ENCODE measurements around the gene NMT1. TPM values are rescaled to one million over a fixed set of nuclear protein-coding genes. Genes with fewer than 3 reads are reported as not detected.

Gene NMT1
- total and polyA plus RNA-seq, 2 experiments from 2014 or later, result 95.6 to 298 TPM

DNA sequence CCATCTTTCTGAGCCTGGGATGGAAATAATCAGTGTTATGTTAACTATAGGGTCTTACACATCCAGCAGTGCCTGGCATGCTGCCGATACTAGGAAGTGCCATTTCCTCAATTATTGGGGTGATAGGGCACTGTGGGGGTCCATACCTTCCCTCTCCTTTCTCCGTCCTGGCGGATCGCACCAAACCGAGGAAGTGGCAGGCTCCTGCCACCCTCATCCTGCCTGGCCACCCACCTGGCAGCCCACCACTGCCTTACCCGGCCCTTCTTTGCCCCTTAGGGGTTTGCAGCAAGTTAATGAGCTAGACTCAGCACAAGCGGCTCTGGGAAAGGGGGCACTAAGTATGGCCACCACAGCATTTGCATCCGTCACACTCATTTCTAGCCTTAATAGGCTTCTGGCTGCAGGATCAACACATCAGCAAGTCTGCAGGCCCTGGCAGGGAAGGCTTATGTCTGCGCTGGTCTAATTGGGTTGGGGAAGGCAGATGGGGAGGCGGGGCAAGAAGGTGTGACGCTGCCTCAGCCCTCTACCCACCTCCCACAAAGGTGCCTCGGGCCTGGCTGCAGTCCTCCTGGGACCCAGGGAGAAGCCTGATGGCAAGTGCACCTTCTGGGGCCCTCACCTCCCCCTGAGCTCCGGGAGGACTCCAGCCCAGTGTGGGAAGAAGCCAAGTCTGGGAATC is 38.3 kb upstream of the NMT1 start:
- Mint-ChIP-seq H3K27me3 (ENCODE audit: insufficient read depth, low read depth, poor library complexity) (peaks cover 55% of the 10 kb centered on the region), H3K4me3 (no peak overlapping the region), H3K4me1 (peaks cover 31% of the 10 kb centered on the region), H3K36me3 (ENCODE audit: low read depth) (peaks cover 3% of the 10 kb centered on the region), H3K9me3 (no peaks in the 10 kb centered on the region; the same call in 2 of the 3 replicates), H3K27ac (no peak overlapping the region)
- Histone ChIP-seq H3K9me2 (ENCODE audit: insufficient read depth) (no peaks in the 10 kb centered on the region), H4K20me1 (replicated peaks; ENCODE audit: insufficient read depth) (no peaks in the 10 kb centered on the region; the same call in 1 of the 2 replicates), H3K27me3 (ENCODE audit: insufficient read depth) (peaks cover 41% of the 10 kb centered on the region), H3K4me1 (ENCODE audit: insufficient read depth) (peaks cover 20% of the 10 kb centered on the region), H3K4me2 (0 out of 2 replicates have a peak overlapping the region, but pooled peaks have one; percentile 90), H3K4me3 (no peak overlapping the region), H3K27ac (ENCODE audit: low read depth) (no peak overlapping the region), H3K79me2 (replicated peaks; ENCODE audit: insufficient read depth) (no peaks in the 10 kb centered on the region), H3K36me3 (ENCODE audit: insufficient read depth) (peaks cover 5% of the 10 kb centered on the region; the same call in 1 of the 2 replicates), H3F3A (replicated peaks; ENCODE audit: low read depth) (peaks cover 15% of the 10 kb centered on the region; the same call in 1 of the 2 replicates), H2AFZ (no peak overlapping the region)
- no peak for TF ChIP-seq NANOG (IDR thresholded peaks at IDR 0.05; ENCODE audit: borderline replicate concordance)
- no peak for TF ChIP-seq ZNF331 (CRISPR knock-in tag; IDR thresholded peaks at IDR 0.05; ENCODE audit: low read depth)
- TF ChIP-seq, protein P1, sequence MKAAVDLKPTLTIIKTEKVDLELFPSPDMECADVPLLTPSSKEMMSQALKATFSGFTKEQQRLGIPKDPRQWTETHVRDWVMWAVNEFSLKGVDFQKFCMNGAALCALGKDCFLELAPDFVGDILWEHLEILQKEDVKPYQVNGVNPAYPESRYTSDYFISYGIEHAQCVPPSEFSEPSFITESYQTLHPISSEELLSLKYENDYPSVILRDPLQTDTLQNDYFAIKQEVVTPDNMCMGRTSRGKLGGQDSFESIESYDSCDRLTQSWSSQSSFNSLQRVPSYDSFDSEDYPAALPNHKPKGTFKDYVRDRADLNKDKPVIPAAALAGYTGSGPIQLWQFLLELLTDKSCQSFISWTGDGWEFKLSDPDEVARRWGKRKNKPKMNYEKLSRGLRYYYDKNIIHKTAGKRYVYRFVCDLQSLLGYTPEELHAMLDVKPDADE (IDR thresholded peaks at IDR 0.05), result no peak
- TF ChIP-seq EZH2 (IDR thresholded peaks at IDR 0.05; ENCODE audit: low read depth, unreplicated experiment), result no peak
- TF ChIP-seq POLR2AphosphoS5 (IDR thresholded peaks at IDR 0.05; ENCODE audit: low read depth), result no peak
- TF ChIP-seq CREB1 (CRISPR knock-in tag; IDR thresholded peaks at IDR 0.05; ENCODE audit: low read depth), result no peak
- TF ChIP-seq, protein P2, sequence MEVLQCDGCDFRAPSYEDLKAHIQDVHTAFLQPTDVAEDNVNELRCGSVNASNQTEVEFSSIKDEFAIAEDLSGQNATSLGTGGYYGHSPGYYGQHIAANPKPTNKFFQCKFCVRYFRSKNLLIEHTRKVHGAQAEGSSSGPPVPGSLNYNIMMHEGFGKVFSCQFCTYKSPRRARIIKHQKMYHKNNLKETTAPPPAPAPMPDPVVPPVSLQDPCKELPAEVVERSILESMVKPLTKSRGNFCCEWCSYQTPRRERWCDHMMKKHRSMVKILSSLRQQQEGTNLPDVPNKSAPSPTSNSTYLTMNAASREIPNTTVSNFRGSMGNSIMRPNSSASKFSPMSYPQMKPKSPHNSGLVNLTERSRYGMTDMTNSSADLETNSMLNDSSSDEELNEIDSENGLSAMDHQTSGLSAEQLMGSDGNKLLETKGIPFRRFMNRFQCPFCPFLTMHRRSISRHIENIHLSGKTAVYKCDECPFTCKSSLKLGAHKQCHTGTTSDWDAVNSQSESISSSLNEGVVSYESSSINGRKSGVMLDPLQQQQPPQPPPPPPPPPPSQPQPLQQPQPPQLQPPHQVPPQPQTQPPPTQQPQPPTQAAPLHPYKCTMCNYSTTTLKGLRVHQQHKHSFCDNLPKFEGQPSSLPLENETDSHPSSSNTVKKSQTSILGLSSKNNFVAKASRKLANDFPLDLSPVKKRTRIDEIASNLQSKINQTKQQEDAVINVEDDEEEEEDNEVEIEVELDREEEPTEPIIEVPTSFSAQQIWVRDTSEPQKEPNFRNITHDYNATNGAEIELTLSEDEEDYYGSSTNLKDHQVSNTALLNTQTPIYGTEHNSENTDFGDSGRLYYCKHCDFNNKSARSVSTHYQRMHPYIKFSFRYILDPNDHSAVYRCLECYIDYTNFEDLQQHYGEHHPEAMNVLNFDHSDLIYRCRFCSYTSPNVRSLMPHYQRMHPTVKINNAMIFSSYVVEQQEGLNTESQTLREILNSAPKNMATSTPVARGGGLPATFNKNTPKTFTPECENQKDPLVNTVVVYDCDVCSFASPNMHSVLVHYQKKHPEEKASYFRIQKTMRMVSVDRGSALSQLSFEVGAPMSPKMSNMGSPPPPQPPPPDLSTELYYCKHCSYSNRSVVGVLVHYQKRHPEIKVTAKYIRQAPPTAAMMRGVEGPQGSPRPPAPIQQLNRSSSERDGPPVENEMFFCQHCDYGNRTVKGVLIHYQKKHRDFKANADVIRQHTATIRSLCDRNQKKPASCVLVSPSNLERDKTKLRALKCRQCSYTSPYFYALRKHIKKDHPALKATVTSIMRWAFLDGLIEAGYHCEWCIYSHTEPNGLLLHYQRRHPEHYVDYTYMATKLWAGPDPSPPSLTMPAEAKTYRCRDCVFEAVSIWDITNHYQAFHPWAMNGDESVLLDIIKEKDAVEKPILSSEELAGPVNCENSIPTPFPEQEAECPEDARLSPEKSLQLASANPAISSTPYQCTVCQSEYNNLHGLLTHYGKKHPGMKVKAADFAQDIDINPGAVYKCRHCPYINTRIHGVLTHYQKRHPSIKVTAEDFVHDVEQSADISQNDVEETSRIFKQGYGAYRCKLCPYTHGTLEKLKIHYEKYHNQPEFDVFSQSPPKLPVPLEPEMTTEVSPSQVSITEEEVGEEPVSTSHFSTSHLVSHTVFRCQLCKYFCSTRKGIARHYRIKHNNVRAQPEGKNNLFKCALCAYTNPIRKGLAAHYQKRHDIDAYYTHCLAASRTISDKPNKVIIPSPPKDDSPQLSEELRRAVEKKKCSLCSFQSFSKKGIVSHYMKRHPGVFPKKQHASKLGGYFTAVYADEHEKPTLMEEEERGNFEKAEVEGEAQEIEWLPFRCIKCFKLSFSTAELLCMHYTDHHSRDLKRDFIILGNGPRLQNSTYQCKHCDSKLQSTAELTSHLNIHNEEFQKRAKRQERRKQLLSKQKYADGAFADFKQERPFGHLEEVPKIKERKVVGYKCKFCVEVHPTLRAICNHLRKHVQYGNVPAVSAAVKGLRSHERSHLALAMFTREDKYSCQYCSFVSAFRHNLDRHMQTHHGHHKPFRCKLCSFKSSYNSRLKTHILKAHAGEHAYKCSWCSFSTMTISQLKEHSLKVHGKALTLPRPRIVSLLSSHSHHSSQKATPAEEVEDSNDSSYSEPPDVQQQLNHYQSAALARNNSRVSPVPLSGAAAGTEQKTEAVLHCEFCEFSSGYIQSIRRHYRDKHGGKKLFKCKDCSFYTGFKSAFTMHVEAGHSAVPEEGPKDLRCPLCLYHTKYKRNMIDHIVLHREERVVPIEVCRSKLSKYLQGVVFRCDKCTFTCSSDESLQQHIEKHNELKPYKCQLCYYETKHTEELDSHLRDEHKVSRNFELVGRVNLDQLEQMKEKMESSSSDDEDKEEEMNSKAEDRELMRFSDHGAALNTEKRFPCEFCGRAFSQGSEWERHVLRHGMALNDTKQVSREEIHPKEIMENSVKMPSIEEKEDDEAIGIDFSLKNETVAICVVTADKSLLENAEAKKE (CRISPR knock-in tag; IDR thresholded peaks at IDR 0.05), result no peak
- TF ChIP-seq EZH2phosphoT487 (IDR thresholded peaks at IDR 0.05; ENCODE audit: unreplicated experiment), result no peak
- ATAC-seq (no peak), DNase-seq (ENCODE audit: low spot score) (no peak)
